HepG2 (cell line): ENCODE data around the gene TAPBP. TPM values are rescaled to one million over a fixed set of nuclear protein-coding genes. Genes with fewer than 3 reads are reported as not detected.

Experiments used
- ADNP ChIP-seq: sonication (generic); formaldehyde crosslinking; IDR thresholded peaks from 2 replicates; pipeline ENCODE4 v1.4.0; 2020; ENCODE audit warnings: missing genetic modification reagents
- ARID5B ChIP-seq: IDR thresholded peaks from 2 replicates; pipeline ENCODE4 v1.4.0; 2020; ENCODE audit warnings: mild to moderate bottlenecking, missing genetic modification reagents
- ESRRA ChIP-seq: sonication (generic); formaldehyde crosslinking; IDR thresholded peaks from 2 replicates; pipeline ENCODE4 v1.5.1; 2020; ENCODE audit warnings: mild to moderate bottlenecking, low read depth, missing genetic modification reagents
- FLYWCH1 ChIP-seq: sonication (generic); formaldehyde crosslinking; IDR thresholded peaks from 2 replicates; pipeline ENCODE4 v1.8.1; 2023; ENCODE audit warnings: mild to moderate bottlenecking, missing genetic modification reagents
- HES4 ChIP-seq: sonication (generic); formaldehyde crosslinking; IDR thresholded peaks from 2 replicates; pipeline ENCODE4 v1.9.0; 2021; ENCODE audit warnings: mild to moderate bottlenecking, missing genetic modification reagents, borderline replicate concordance
- HINFP ChIP-seq: sonication (generic); formaldehyde crosslinking; IDR thresholded peaks from 2 replicates; pipeline ENCODE4 v1.4.0; 2020; ENCODE audit warnings: low read depth, mild to moderate bottlenecking, missing genetic modification reagents
- MAFK ChIP-seq, 2 experiments: IDR thresholded peaks in 1 of 2; conservative IDR thresholded peaks in 1 of 2; 2 replicates each; pipeline ENCODE4 v1.6.1; 2011; ENCODE audit warnings: improper control_type of control experiment in 2 of 2, low read length in 2 of 2
- MBNL3 ChIP-seq: fragments of 250-450 bp; sonication (Bioruptor Pico); conservative IDR thresholded peaks from 2 replicates; pipeline ENCODE4 v1.8.0; 2022; ENCODE audit warnings: mild to moderate bottlenecking, inconsistent platforms
- ONECUT2 ChIP-seq: sonication (generic); formaldehyde crosslinking; IDR thresholded peaks from 2 replicates; pipeline ENCODE4 v1.4.0; 2020; ENCODE audit warnings: missing genetic modification reagents
- RFX5 ChIP-seq: IDR thresholded peaks from 2 replicates; pipeline ENCODE4 v1.6.1; 2011; ENCODE audit warnings: low read depth, low read length, improper control_type of control experiment
- RNF2 ChIP-seq: fragments of 450-650 bp; conservative IDR thresholded peaks from 2 replicates; pipeline ENCODE4 v1.6.1; 2016; ENCODE audit warnings: low read depth
- SNRNP70 ChIP-seq: fragments of 200-400 bp; formaldehyde crosslinking; IDR thresholded peaks from 2 replicates; pipeline ENCODE4 v1.6.1; 2017; ENCODE audit warnings: mild to moderate bottlenecking, low read depth, low read length, moderate library complexity
- ZFP36L2 ChIP-seq: sonication (generic); formaldehyde crosslinking; IDR thresholded peaks from 2 replicates; pipeline ENCODE4 v1.4.0; 2020; ENCODE audit warnings: missing genetic modification reagents
- ZMAT3 ChIP-seq: sonication (generic); formaldehyde crosslinking; conservative IDR thresholded peaks from 2 replicates; pipeline ENCODE4 v1.7.0; 2021; ENCODE audit warnings: missing genetic modification reagents
- ZNF180 ChIP-seq: sonication (generic); formaldehyde crosslinking; IDR thresholded peaks from 2 replicates; pipeline ENCODE4 v1.4.0; 2020; ENCODE audit warnings: low read depth, missing genetic modification reagents, borderline replicate concordance
- ZNF225 ChIP-seq: sonication (generic); formaldehyde crosslinking; IDR thresholded peaks from 2 replicates; pipeline ENCODE4 v1.4.0; 2020; ENCODE audit warnings: mild to moderate bottlenecking, missing genetic modification reagents
- ZNF235 ChIP-seq: sonication (generic); formaldehyde crosslinking; IDR thresholded peaks from 2 replicates; pipeline ENCODE4 v1.8.1; 2023; ENCODE audit warnings: mild to moderate bottlenecking, missing genetic modification reagents, borderline replicate concordance
- ZNF468 ChIP-seq: sonication (generic); formaldehyde crosslinking; IDR thresholded peaks from 2 replicates; pipeline ENCODE4 v1.8.0; 2022; ENCODE audit warnings: mild to moderate bottlenecking, moderate library complexity, missing genetic modification reagents
- ZNF841 ChIP-seq: sonication (generic); formaldehyde crosslinking; IDR thresholded peaks from 2 replicates; pipeline ENCODE4 v1.8.1; 2023; ENCODE audit warnings: missing genetic modification reagents, borderline replicate concordance
- polyA plus RNA-seq, 8 experiments: library from polyadenylated mRNA; depleted of rRNA in 3 of 8; stranded (reverse) in 7 of 8; unstranded in 1 of 8; fragments of >200 nt; fragmentation: Illumina TruSeq in 4 of 8; extraction: Trizol in 4 of 8; gene quantifications; 2 replicates each; pipeline versions ENCODE4 v1.2.1 to v1.2.3, GENCODE V29; 2011 to 2016; ENCODE audit warnings: low read depth in 4 of 8, missing spikeins in 1 of 8, mixed read lengths in 1 of 8; ENCODE audit not compliant: insufficient read depth in 1 of 8
- total RNA-seq, 5 experiments: library from RNA; depleted of rRNA; stranded (reverse); fragments of >200 nt; fragmentation: Illumina TruSeq; extraction: Trizol; gene quantifications; 2 replicates each; pipeline ENCODE4 v1.2.3, GENCODE V29; 2016; ENCODE audit warnings: low read depth in 1 of 5
- TF ChIP-seq, protein P1 (sequence below): sonication (generic); formaldehyde crosslinking; IDR thresholded peaks from 2 replicates; pipeline ENCODE4 v1.4.0; 2020; ENCODE audit warnings: missing genetic modification reagents

The TAPBP gene
- total and polyA plus RNA-seq, 2 of the 13 experiments (the other 11 are each of a cell fraction or from before 2014, with no cell fraction given) = 27.4 to 32.3 TPM

DNA sequence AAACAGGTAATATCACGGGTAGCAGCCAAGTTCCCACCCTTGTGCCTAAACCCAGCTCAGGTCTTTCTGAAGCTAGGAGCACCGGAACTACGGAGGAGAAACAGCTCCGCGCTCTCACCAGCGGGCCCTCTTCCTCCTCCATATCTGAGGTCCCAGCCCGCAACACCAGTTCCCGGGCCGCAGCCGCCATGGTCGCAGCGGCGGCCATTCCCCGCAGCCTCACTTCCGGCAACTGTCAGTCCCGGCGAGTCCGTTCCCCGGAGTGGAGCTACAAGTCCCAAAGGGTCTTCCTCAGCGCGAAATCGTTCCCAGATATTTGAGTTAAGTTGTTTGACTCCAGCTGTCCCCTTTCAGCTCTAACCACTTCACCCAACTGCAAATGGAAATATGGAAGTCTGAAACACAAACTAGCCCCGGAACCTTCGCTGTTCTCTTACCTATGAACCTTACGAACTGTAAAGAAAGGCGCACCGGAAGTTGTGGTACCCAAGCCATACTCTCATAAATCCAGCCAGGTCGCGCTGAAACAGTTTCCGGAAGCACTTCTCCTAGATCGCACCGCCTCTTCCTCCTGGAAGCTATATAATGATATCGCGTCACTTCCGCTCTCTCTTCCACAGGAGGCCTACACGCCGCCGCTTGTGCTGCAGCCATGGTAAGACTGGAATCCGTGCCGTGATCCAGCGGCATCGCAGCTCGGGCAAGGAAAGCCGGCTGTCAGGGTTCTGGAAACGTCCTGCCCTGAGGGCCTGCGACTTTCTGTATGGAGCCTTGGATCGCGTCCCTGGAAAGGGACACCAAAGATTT, 42.2 kb downstream of the TAPBP start, which contains the start of the genes RPS18 and VPS52 (continued):
- TF ChIP-seq, protein P1, sequence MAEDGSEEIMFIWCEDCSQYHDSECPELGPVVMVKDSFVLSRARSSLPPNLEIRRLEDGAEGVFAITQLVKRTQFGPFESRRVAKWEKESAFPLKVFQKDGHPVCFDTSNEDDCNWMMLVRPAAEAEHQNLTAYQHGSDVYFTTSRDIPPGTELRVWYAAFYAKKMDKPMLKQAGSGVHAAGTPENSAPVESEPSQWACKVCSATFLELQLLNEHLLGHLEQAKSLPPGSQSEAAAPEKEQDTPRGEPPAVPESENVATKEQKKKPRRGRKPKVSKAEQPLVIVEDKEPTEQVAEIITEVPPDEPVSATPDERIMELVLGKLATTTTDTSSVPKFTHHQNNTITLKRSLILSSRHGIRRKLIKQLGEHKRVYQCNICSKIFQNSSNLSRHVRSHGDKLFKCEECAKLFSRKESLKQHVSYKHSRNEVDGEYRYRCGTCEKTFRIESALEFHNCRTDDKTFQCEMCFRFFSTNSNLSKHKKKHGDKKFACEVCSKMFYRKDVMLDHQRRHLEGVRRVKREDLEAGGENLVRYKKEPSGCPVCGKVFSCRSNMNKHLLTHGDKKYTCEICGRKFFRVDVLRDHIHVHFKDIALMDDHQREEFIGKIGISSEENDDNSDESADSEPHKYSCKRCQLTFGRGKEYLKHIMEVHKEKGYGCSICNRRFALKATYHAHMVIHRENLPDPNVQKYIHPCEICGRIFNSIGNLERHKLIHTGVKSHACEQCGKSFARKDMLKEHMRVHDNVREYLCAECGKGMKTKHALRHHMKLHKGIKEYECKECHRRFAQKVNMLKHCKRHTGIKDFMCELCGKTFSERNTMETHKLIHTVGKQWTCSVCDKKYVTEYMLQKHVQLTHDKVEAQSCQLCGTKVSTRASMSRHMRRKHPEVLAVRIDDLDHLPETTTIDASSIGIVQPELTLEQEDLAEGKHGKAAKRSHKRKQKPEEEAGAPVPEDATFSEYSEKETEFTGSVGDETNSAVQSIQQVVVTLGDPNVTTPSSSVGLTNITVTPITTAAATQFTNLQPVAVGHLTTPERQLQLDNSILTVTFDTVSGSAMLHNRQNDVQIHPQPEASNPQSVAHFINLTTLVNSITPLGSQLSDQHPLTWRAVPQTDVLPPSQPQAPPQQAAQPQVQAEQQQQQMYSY = peak; percentile 89
- no peak for TF ChIP-seq ZNF235 (CRISPR knock-in tag)
- TF ChIP-seq RFX5 = peak; percentile 64; the same call in 1 of the 2 replicates
- TF ChIP-seq ZNF841 = no peak
- TF ChIP-seq HINFP = peak; percentile 18; the same call in 1 of the 2 replicates
- peak; percentile 70 for TF ChIP-seq HES4 (CRISPR knock-in tag)
- TF ChIP-seq ARID5B = peak; percentile 62; the same call in 1 of the 2 replicates
- TF ChIP-seq ZMAT3 = peak; percentile 76
- TF ChIP-seq ZFP36L2 = peak; percentile 84; the same call in 1 of the 2 replicates
- peak; percentile 85 for TF ChIP-seq RNF2
- TF ChIP-seq MAFK (conservative IDR thresholded peaks at IDR 0.05 in 1 of 2, IDR thresholded peaks at IDR 0.05 in 1 of 2; ENCODE audit: low read length in 2 of 2) = no peak; a peak in 1 of 4 replicates
- TF ChIP-seq ZNF225 (CRISPR knock-in tag) = peak; percentile 85; the same call in 1 of the 2 replicates
- TF ChIP-seq SNRNP70 = no peak
- no peak for TF ChIP-seq ADNP (CRISPR knock-in tag)
- peak; percentile 27; the same call in 1 of the 2 replicates for TF ChIP-seq ZNF180 (CRISPR knock-in tag)
- peak; percentile 69; the same call in 1 of the 2 replicates for TF ChIP-seq ESRRA (CRISPR knock-in tag)
- TF ChIP-seq ZNF468 = 0 out of 2 replicates have a peak, but pooled peaks have one; percentile 63
- TF ChIP-seq FLYWCH1 (CRISPR knock-in tag) = no peak
- no peak; the same call in 1 of the 2 replicates for TF ChIP-seq MBNL3 (CRISPR knock-in tag)
- TF ChIP-seq ONECUT2 (CRISPR knock-in tag) = peak; percentile 42; the same call in 1 of the 2 replicates
